Liver (tissue), 3 donors: ENCODE data around the gene NEIL3.
A peak's percentile ranks its signal among the peaks of the same experiment; 100 is the strongest.

Experiments
- FOXA1 ChIP-seq: IDR thresholded peaks from 2 replicates; pipeline ENCODE4 v1.6.1; 2016; ENCODE audit warnings: antibody characterized with exemption
- GABPA ChIP-seq, 2 donors: IDR thresholded peaks in 1 of 2; conservative IDR thresholded peaks in 1 of 2; 2 replicates each; pipeline ENCODE4 v1.6.1; 2016; ENCODE audit warnings: antibody characterized with exemption in 2 of 2, mild to moderate bottlenecking in 1 of 2, moderate library complexity in 1 of 2
- HNF4A ChIP-seq, 2 donors: conservative IDR thresholded peaks; 2 replicates each; pipeline ENCODE4 v1.6.1; 2016; ENCODE audit warnings: antibody characterized with exemption in 2 of 2, mild to moderate bottlenecking in 2 of 2
- JUND ChIP-seq, 2 donors: IDR thresholded peaks; 2 replicates each; pipeline ENCODE4 v1.6.1; 2016; ENCODE audit warnings: antibody characterized with exemption in 2 of 2
- NR2F2 ChIP-seq: IDR thresholded peaks from 2 replicates; pipeline ENCODE4 v1.6.1; 2016; ENCODE audit warnings: antibody characterized with exemption
- RAD21 ChIP-seq, 2 donors: IDR thresholded peaks; 2 replicates each; pipeline ENCODE4 v1.6.1; 2016; ENCODE audit warnings: antibody characterized with exemption in 2 of 2, mild to moderate bottlenecking in 2 of 2
- SP1 ChIP-seq: IDR thresholded peaks from 2 replicates; pipeline ENCODE4 v1.6.1; 2018; ENCODE audit warnings: antibody characterized with exemption, mild to moderate bottlenecking
- YY1 ChIP-seq: IDR thresholded peaks from 2 replicates; pipeline ENCODE4 v1.6.1; 2016; ENCODE audit warnings: antibody characterized with exemption, mild to moderate bottlenecking
- TF ChIP-seq, protein P1 (sequence below): IDR thresholded peaks from 2 replicates; pipeline ENCODE4 v1.6.1; 2016; ENCODE audit warnings: antibody characterized with exemption
- TF ChIP-seq, protein P2 (sequence below): fragments of 150-350 bp; IDR thresholded peaks from 2 replicates; pipeline ENCODE4 v1.5.1; 2017; ENCODE audit warnings: improper control_type of control experiment, low read depth, low read length; ENCODE audit not compliant: missing input control
- TF ChIP-seq, protein P3 (sequence below): IDR thresholded peaks from 2 replicates; pipeline ENCODE4 v1.6.1; 2016; ENCODE audit warnings: antibody characterized with exemption, mild to moderate bottlenecking
- TF ChIP-seq, protein P4 (sequence below): IDR thresholded peaks from 2 replicates; pipeline ENCODE4 v1.6.1; 2016; ENCODE audit warnings: antibody characterized with exemption
- TF ChIP-seq, protein P5 (sequence below): IDR thresholded peaks from 2 replicates; pipeline ENCODE4 v1.6.1; 2016; ENCODE audit warnings: antibody characterized with exemption
- donor health status: healthy.
- donor health status: healthy.

DNA sequence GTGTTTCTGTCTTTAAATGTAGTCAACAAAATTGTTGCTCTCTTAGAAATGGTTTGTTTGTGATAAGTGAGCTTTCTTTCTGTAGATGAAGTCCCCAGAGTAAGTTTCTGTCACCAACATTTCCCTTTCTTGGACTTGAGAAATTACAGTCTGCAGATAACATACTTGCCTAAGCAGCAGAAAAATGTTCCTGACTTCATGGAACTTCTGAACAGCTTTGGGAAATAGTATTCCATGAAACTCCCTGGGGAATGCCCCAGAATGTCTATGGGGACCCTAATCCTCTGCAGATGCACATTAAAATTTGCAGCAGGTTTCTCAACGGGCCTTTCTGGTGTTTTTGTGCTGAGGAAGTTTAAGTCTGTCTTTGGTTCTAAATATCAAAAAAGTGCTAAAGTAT is 38.6 kb upstream of the NEIL3 start:
- TF ChIP-seq JUND (IDR thresholded peaks at IDR 0.05) (no peak), RAD21 (IDR thresholded peaks at IDR 0.05) (peak in 1 of 2 donors; percentile 20), YY1 (no peak), FOXA1 (no peak), HNF4A (conservative IDR thresholded peaks at IDR 0.05) (no peak), GABPA (IDR thresholded peaks at IDR 0.05 in 1 of 2, conservative IDR thresholded peaks at IDR 0.05 in 1 of 2) (no peak), SP1 (no peak), NR2F2 (no peak)
- TF ChIP-seq, protein P1, sequence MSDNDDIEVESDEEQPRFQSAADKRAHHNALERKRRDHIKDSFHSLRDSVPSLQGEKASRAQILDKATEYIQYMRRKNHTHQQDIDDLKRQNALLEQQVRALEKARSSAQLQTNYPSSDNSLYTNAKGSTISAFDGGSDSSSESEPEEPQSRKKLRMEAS = no peak
- TF ChIP-seq, protein P2, sequence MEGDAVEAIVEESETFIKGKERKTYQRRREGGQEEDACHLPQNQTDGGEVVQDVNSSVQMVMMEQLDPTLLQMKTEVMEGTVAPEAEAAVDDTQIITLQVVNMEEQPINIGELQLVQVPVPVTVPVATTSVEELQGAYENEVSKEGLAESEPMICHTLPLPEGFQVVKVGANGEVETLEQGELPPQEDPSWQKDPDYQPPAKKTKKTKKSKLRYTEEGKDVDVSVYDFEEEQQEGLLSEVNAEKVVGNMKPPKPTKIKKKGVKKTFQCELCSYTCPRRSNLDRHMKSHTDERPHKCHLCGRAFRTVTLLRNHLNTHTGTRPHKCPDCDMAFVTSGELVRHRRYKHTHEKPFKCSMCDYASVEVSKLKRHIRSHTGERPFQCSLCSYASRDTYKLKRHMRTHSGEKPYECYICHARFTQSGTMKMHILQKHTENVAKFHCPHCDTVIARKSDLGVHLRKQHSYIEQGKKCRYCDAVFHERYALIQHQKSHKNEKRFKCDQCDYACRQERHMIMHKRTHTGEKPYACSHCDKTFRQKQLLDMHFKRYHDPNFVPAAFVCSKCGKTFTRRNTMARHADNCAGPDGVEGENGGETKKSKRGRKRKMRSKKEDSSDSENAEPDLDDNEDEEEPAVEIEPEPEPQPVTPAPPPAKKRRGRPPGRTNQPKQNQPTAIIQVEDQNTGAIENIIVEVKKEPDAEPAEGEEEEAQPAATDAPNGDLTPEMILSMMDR = no peak
- TF ChIP-seq, protein P3, sequence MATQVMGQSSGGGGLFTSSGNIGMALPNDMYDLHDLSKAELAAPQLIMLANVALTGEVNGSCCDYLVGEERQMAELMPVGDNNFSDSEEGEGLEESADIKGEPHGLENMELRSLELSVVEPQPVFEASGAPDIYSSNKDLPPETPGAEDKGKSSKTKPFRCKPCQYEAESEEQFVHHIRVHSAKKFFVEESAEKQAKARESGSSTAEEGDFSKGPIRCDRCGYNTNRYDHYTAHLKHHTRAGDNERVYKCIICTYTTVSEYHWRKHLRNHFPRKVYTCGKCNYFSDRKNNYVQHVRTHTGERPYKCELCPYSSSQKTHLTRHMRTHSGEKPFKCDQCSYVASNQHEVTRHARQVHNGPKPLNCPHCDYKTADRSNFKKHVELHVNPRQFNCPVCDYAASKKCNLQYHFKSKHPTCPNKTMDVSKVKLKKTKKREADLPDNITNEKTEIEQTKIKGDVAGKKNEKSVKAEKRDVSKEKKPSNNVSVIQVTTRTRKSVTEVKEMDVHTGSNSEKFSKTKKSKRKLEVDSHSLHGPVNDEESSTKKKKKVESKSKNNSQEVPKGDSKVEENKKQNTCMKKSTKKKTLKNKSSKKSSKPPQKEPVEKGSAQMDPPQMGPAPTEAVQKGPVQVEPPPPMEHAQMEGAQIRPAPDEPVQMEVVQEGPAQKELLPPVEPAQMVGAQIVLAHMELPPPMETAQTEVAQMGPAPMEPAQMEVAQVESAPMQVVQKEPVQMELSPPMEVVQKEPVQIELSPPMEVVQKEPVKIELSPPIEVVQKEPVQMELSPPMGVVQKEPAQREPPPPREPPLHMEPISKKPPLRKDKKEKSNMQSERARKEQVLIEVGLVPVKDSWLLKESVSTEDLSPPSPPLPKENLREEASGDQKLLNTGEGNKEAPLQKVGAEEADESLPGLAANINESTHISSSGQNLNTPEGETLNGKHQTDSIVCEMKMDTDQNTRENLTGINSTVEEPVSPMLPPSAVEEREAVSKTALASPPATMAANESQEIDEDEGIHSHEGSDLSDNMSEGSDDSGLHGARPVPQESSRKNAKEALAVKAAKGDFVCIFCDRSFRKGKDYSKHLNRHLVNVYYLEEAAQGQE = peak; percentile 41
- TF ChIP-seq, protein P4, sequence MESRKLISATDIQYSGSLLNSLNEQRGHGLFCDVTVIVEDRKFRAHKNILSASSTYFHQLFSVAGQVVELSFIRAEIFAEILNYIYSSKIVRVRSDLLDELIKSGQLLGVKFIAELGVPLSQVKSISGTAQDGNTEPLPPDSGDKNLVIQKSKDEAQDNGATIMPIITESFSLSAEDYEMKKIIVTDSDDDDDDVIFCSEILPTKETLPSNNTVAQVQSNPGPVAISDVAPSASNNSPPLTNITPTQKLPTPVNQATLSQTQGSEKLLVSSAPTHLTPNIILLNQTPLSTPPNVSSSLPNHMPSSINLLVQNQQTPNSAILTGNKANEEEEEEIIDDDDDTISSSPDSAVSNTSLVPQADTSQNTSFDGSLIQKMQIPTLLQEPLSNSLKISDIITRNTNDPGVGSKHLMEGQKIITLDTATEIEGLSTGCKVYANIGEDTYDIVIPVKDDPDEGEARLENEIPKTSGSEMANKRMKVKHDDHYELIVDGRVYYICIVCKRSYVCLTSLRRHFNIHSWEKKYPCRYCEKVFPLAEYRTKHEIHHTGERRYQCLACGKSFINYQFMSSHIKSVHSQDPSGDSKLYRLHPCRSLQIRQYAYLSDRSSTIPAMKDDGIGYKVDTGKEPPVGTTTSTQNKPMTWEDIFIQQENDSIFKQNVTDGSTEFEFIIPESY = no peak
- TF ChIP-seq, protein P5, sequence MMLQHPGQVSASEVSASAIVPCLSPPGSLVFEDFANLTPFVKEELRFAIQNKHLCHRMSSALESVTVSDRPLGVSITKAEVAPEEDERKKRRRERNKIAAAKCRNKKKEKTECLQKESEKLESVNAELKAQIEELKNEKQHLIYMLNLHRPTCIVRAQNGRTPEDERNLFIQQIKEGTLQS = no peak
